Central memory CD8-positive, alpha-beta T cell (primary cell): ENCODE measurements around the gene CYP4B1.
A peak's percentile ranks its signal among the peaks of the same experiment; 100 is the strongest.
"Not testable (repeated sequence)": the region's sequence is repeated elsewhere in the genome, so short reads cannot be mapped to it uniquely, and the experiment has no call there.

Experiments
- ATAC-seq: fragments of 150-1000 bp; cut with Tn5 transposase; replicated peaks from 2 replicates; pipeline ENCODE4 v1.10.0; 2022; ENCODE audit warnings: mild to moderate bottlenecking, moderate FRiP score, moderate number of reproducible peaks; ENCODE audit not compliant: poor library complexity, severe bottlenecking; ENCODE audit errors: extremely low read depth
- DNase-seq, 2 donors: peaks; one replicate each; pipeline ENCODE4 v3.0.0; 2021; ENCODE audit warnings: low spot score in 2 of 2
- H3K27ac Mint-ChIP-seq: one replicate; pipeline ENCODE4 v1.8.0; 2022; ENCODE audit warnings: low read depth, mild to moderate bottlenecking, moderate library complexity, mixed read lengths
- H3K27me3 Mint-ChIP-seq: one replicate; pipeline ENCODE4 v1.8.0; 2022; ENCODE audit warnings: mixed read lengths
- H3K36me3 Mint-ChIP-seq: one replicate; pipeline ENCODE4 v1.8.0; 2022; ENCODE audit warnings: mild to moderate bottlenecking, moderate library complexity, mixed read lengths; ENCODE audit not compliant: insufficient read depth
- H3K4me1 Mint-ChIP-seq: one replicate; pipeline ENCODE4 v1.8.0; 2022; ENCODE audit warnings: mixed read lengths
- H3K4me3 Mint-ChIP-seq: one replicate; pipeline ENCODE4 v1.8.0; 2022; ENCODE audit warnings: mild to moderate bottlenecking, moderate library complexity, mixed read lengths
- H3K9me3 Mint-ChIP-seq: one replicate; pipeline ENCODE4 v1.8.0; 2022; ENCODE audit warnings: mixed read lengths

The CYP4B1 gene

DNA sequence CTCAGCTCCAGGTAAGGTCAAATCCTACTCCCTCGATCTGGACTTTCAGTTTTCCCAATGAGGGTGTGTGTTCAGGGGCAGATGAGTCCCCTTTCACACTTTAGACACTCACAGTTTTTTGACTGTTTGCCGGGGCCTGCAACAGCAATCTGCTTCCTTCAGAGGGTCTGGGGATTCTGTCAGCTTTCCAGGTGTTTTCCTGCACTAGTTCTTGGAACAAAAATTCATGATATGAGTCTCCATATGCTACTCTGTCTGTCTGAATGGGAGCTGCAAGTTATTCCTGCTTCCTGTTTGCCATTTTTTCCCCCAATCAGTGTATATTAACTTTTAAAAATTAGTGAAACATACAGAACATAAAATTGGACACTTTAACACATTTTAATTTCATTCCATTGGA is 24.3 kb downstream of the CYP4B1 start:
- Mint-ChIP-seq H3K9me3 (no peaks in the 10 kb centered on the region), H3K27me3 (peaks cover 52% of the 10 kb centered on the region), H3K36me3 (no peaks in the 10 kb centered on the region), H3K4me3 (no peak overlapping the region), H3K4me1 (no peaks in the 10 kb centered on the region), H3K27ac (no peak overlapping the region)
- no peak for DNase-seq
- ATAC-seq = no peak

DNA sequence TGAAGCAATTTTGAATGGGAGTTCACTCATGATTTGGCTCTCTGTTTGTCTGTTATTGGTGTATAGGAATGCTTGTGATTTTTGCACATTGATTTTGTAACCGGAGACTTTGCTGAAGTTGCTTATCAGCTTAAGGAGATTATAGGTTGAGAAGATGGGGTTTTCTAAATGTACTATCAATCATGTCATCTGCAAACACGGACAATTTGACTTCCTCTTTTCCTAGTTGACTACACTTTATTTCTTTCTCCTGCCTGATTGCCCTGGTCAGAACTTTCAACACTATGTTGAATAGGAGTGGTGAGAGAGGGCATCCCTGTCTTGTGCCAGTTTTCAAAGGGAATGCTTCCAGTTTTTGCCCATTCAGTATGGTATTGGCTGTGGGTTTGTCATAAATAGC is 28.0 kb downstream of the CYP4B1 start:
- not testable (repeated sequence) for H3K4me3 Mint-ChIP-seq, H3K36me3 Mint-ChIP-seq, H3K4me1 Mint-ChIP-seq, H3K9me3 Mint-ChIP-seq, H3K27ac Mint-ChIP-seq, ATAC-seq, DNase-seq
- peaks cover 61% of the 10 kb centered on the region for H3K27me3 Mint-ChIP-seq

DNA sequence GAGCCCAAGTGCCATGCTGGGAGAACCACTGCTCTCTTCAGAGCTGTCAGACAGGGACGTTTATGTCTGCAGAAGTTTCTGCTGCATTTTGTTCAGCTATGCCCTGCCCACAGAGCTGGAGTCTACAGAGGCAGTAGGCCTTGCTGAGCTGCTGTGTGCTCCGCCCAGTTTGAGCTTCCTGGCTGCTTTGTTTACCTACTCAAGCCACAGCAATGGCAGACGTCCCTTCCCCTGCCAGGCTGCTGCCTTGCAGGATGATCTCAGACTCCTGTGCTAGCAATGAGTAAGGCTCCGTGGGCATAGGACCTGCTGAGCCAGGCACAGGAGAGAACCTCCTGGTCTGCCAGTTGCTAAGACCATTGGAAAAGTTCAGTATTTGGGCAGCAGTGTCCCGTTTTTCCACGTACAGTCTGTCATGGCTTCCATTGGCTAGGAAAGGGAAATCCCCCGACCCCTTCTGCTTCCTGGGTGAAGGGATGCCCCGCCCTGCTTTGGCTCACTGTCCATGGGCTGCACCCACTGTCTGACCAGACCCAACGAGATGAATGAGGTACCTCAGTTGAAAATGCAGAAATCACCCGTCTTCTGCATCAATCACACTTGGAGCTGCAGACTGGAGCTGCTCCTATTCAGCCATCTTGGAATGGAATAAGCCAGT is 31.9 kb downstream of the CYP4B1 start:
- Mint-ChIP-seq H3K4me1 (no peaks in the 10 kb centered on the region), H3K9me3 (no peaks in the 10 kb centered on the region), H3K27me3 (peaks cover 80% of the 10 kb centered on the region), H3K36me3 (no peaks in the 10 kb centered on the region), H3K27ac (no peak overlapping the region), H3K4me3 (no peak overlapping the region)
- no peak for DNase-seq
- ATAC-seq = no peak

DNA sequence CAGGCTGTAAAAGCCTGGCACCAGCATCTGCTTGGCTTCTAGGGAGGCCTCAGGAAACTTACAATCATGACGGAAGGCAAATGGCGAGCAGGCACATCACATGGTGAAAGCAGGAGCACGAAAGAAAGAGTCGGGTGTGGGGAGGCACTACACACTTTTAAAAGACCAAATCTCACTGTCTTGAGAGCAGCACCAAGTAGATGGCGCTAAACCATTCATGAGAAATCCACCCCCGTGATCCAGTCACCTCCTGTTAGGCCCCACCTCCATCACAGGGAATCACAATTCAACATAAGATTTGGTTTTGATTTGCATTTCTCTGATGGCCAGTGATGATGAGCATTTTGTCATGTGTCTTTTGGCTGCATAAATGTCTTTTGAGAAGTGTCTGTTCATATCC is 36.6 kb downstream of the CYP4B1 start:
- not testable (repeated sequence) for H3K4me1 Mint-ChIP-seq, H3K4me3 Mint-ChIP-seq, DNase-seq, H3K9me3 Mint-ChIP-seq, H3K36me3 Mint-ChIP-seq, H3K27ac Mint-ChIP-seq, ATAC-seq
- H3K27me3 Mint-ChIP-seq = peaks cover 72% of the 10 kb centered on the region

DNA sequence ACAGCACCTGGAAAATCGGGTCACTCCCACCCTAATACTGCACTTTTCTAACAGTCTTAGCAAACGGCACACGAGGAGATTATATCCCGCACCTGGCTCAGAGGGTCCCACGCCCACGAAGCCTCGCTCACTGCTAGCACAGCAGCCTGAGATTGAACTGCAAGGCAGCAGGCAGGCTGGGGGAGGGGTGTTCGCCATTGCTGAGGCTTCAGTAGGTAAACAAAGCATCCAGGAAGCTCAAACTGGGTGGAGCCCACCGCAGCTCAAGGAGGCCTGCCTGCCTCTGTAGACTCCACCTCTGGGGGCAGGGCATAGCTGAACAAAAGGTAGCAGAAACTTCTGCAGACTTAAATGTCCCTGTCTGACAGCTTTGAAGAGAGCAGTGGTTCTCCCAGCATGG is 47.5 kb downstream of the CYP4B1 start:
- H3K36me3 Mint-ChIP-seq, H3K4me3 Mint-ChIP-seq, H3K9me3 Mint-ChIP-seq, DNase-seq, H3K27ac Mint-ChIP-seq, ATAC-seq, H3K4me1 Mint-ChIP-seq: not testable (repeated sequence)
- H3K27me3 Mint-ChIP-seq = peaks cover 74% of the 10 kb centered on the region

DNA sequence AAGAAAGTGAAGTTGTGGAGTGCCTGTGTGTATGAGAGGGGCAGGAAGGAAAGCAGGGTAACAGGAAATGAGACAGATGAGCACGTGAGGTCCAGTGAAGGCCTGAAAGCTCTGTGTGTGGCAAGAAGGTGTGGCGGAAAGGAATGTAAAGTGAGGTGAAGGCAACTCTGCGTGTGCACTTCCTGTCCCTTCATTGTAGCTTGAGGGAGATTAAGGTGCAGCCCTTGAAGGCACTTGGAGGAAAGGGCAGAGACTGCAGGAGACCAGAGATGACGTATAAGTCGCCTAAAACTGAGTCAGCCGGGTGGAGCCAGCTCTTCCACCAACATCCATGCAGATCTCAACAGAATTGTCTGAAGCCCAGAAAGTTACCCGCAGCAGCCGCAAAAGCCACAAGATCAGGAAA is 58.8 kb downstream of the CYP4B1 start:
- not testable (repeated sequence) for H3K4me1 Mint-ChIP-seq, H3K4me3 Mint-ChIP-seq, H3K36me3 Mint-ChIP-seq, H3K9me3 Mint-ChIP-seq, H3K27ac Mint-ChIP-seq, DNase-seq
- ATAC-seq = peak; percentile 19
- peaks cover 64% of the 10 kb centered on the region for H3K27me3 Mint-ChIP-seq

DNA sequence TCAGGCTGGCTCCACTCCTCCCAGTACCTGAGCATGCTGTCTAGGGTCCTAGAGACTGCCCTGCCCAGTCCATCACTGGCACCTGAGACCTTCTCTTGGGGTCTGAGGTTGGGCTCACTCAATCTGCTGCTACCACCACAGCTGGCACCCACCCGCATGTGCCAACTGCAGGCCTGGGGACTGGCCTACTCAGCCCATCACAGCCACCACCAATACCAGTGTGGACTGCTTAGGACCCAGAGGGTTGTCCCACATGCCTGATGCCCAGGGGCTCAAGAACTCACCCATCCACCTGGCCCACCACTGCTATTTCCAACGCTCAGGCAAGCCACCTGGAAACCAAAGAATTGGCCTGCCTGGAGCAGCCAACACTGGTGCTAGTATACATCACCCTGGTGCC is 63.5 kb downstream of the CYP4B1 start:
- H3K27me3 Mint-ChIP-seq = peaks cover 71% of the 10 kb centered on the region
- ATAC-seq (no peak), DNase-seq (no peak)
- H3K4me3 Mint-ChIP-seq = no peak overlapping the region
- H3K9me3 Mint-ChIP-seq = peaks cover 5% of the 10 kb centered on the region
- peaks cover 5% of the 10 kb centered on the region for H3K4me1 Mint-ChIP-seq
- H3K27ac Mint-ChIP-seq = no peak overlapping the region
- H3K36me3 Mint-ChIP-seq = no peaks in the 10 kb centered on the region
